Gastrocnemius medialis (tissue), 4 donors: Measurements from ENCODE around the gene NKD1.

ENCODE experiments used
- POLR2A ChIP-seq, 2 donors: fragments of 450-650 bp; IDR thresholded peaks; one replicate each; pipeline ENCODE4 v1.6.1; 2017; ENCODE audit warnings: antibody characterized with exemption in 2 of 2, mild to moderate bottlenecking in 2 of 2, moderate library complexity in 2 of 2
- TF ChIP-seq, protein P1 (sequence below), 5 experiments: fragments of 450-650 bp in 3 of 5; fragments of 200-600 bp in 2 of 5; sonication (generic) in 2 of 5; IDR thresholded peaks in 4 of 5; conservative IDR thresholded peaks in 1 of 5; 1 replicate in 4 of 5; 2 replicates in 1 of 5; pipeline ENCODE4 v1.5.1; 2016 to 2019; ENCODE audit warnings: antibody characterized with exemption in 5 of 5, mild to moderate bottlenecking in 3 of 5, moderate library complexity in 3 of 5

DNA sequence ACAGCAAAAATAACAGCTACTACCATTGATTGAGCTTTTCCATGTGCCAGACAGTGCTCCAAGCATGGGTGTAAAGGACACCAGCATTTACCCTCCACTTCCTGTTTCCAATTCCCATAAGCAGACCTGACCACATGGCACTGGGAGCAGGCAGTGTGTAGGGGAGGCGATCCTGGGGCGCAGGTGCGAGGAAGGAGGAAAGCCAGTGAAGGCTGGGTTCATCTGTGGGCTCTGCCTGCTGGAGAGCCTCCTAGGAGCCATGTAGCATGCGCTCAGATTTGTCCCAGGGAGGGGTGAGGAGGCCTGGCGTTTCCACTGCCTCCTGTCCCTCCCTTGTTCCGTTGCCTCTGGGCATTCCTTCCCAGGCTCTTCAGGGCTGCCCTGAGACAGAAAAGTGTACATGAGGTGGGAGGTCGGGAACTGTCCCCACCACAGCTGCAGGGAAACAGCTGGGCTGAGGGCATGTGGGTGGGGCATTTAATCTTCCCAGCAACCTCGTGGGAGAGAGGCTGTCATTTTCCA is 76.3 kb downstream of the NKD1 start:
- TF ChIP-seq, protein P1, sequence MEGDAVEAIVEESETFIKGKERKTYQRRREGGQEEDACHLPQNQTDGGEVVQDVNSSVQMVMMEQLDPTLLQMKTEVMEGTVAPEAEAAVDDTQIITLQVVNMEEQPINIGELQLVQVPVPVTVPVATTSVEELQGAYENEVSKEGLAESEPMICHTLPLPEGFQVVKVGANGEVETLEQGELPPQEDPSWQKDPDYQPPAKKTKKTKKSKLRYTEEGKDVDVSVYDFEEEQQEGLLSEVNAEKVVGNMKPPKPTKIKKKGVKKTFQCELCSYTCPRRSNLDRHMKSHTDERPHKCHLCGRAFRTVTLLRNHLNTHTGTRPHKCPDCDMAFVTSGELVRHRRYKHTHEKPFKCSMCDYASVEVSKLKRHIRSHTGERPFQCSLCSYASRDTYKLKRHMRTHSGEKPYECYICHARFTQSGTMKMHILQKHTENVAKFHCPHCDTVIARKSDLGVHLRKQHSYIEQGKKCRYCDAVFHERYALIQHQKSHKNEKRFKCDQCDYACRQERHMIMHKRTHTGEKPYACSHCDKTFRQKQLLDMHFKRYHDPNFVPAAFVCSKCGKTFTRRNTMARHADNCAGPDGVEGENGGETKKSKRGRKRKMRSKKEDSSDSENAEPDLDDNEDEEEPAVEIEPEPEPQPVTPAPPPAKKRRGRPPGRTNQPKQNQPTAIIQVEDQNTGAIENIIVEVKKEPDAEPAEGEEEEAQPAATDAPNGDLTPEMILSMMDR (IDR thresholded peaks at IDR 0.05 in 4 of 5, conservative IDR thresholded peaks at IDR 0.05 in 1 of 5), result no peak
- no peak for TF ChIP-seq POLR2A (IDR thresholded peaks at IDR 0.05)
